Measurements from ENCODE around the gene TCEAL6.
"Not testable (repeated sequence)": the region's sequence is repeated elsewhere in the genome, so short reads cannot be mapped to it uniquely, and the experiment has no call there.

TCEAL6 gene

DNA sequence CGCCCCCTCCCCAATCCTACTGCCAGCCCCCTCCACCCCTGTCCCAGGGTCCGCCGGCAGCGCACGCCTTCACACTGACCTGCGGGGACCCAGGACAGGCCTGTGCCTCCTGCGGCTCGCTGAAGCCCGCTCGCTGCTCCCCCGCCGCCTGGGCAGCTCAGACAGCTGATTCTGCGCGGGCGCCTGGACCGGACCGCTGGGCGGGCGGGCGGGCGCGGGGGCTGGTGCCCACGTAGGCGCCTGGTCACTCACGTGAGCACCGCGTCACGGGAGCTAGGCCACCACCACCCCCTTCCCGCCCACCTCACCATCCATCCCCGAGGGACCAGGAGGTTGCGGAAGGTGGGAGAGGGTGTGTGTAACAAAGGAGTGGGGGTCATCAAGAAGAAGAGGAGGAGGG lies at the start of gene TCEAL6:
Gene TCEAL6, minus strand, starts transcription at position 208 of the 400 bp plus-strand sequence.
- DNase-seq (ENCODE audit: low spot score) = not testable (repeated sequence)

DNA sequence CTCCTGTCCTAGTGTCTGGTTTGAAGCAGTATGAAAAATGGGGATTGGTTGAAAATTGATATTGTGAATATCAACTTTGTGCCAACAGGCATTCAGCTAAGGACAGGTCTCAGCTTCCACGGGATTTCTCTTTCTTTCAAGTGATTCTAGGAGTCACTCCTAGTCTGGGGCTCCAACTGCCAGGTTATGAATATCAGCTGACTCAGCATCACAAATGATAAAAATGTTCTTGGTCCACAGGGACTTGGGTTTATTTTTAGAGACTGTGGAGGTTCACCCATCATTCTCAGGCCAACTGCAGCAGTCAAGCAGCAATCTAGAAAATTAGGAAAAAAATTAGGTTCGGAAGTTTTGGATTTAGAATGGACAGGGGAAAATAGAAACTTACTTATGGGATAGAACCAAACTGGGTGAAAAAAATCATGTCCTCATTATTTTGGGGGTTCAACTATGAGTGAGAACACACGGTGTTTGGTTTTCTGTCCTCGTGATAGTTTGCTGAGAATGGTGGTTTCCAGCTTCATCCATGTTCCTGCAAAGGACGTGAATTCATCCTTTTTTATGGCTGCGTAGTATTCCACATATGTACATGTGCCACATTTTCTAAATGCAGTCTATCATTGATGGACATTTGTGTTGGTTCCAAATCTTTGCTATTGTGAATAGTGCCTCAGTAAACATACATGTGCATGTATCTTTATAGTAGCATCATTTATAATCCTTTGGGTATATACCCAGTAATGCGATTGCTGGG lies 43.9 kb upstream of the TCEAL6 start:
- DNase-seq (ENCODE audit: low spot score) = no peak

DNA sequence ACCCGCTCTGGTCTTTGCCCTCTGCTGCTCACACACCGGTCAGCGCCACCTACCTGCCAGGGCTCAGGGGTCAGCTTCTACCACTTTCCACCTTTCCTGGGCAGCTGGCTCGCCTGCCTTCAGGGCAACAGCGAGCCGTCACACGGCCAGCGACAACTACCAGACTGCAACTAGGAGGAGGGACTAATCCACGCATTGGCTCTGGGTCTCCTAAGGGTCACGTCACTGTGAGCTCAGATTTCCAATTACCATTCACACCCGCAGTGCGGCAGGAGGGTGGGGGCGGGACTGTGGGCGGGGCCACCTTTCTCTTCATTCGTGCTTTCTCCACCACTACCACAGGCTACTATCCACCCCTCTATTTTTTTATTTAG lies 13.5 kb upstream of the TCEAL6 start, which contains the start of gene BEX5:
Gene BEX5, minus strand, starts transcription at position 172 of the 374 bp plus-strand sequence. CDS start 1,712 bp downstream, outside the sequence.
- peak; percentile 11 for DNase-seq (ENCODE audit: low spot score)

DNA sequence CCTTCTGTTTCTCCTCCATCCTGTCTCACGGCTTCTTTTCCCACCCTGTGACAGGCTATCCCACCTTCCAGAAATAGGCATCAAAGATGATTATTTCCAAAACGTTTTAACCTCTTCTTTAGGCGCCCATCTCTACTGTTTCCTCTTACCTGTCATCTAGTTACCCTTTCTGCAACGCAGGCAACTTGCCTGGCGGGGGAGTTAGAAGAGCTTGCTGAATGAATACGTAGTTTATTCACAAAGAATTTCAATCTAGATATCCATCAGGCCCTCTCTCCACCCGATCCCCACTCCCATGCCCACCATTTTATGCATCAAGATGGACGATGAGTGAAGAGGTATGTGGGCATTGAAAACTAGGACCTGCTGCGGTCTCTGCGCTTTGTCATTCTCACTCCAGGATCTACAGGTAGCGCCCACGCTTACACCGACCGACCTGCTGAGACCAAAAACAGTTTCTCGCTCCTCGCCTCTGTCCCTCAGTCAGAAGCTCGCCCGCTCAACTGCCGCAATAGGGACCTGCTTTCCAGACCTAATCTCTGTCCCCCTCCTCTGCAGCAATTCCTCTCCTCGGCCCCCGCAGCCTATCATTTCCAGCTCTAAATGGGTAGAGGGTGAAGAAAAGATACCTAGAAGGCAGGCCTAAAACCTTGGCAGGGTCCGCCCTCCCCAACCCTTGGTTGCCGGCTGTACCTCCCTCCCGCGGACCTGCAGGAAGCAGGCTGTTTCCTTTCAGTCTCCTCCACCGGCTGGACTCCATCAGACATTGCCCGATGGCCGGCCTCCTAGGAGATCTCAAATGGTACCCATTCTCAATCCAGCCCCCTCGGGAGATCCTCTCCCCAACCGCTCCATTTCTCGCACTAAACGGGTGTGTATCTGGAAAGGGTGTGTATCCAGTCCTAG lies 12.9 kb upstream of the TCEAL6 start:
- DNase-seq (ENCODE audit: low spot score) = peak; percentile 2

DNA sequence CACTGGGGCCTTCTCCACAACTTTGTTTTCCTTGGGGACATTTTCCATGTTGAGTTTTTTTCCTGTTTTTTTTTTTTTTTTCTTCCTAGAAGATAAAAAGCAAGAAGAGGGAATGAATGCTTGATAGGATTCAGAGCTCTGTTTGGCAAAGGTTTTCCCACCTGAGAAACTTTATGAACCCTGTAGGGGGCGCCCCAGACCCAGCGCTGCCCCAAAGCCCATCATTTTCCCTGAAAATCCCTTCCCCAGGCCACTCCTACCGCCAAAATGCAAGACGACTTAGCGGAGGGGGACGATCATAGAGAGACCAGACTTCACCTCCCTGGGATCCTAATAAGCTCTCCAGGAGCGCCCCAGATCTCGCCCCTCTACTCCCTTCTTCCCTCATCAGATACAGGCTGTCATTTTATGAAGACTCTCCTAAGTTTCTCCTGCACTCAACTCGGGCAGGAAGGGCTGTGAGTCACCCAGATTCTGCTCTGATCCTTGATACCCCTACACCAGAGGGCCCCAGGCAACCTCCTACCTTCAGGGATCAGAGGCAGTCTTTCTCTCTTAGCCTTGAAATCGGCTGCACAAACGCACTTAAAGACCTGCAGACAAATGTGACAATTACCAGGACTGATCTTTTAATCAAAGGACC lies 12.1 kb upstream of the TCEAL6 start:
- DNase-seq (ENCODE audit: low spot score) = no peak

DNA sequence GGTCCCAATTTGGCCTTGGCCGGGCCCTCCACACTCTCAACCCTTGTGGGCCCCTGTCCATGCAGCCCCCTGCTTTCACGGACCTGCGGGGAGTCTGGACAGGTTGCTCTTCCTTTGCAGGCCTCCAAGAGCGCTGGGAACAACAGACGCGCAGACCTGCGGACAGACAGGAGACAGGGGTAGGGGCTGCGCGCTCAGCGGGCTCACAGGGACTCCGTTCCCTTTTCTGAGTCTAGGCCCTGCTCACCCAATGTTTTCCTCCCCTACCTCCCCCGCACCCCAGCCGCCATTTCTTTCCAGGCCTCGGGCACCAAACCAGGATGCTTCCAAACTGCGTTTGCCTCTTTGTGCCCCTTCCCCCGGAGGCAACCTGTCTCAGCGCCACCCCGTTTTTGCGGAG lies 650 bp downstream of the TCEAL6 start:
- not testable (repeated sequence) for DNase-seq (ENCODE audit: low spot score)

DNA sequence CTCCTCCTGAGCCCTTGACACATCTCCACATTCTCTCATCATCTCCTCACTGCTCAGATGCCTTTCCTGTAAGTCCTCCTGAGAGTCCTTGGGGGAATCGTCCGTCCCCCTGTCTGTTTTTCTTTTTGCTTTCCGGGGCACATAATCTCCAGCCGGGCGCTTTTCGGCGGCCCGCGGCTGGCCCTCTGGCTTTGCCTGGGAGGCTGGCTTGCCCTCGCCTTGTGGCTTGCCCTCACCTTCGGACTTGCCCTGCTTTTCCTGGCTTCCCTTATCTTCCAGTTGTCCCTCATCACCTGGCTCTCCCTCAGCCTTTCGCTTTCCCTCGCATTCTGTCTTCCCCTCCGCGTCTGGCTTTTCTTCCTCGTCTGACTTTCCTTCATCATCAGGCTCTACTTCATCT lies 1.4 kb downstream of the TCEAL6 start:
- DNase-seq (ENCODE audit: low spot score) = not testable (repeated sequence)

DNA sequence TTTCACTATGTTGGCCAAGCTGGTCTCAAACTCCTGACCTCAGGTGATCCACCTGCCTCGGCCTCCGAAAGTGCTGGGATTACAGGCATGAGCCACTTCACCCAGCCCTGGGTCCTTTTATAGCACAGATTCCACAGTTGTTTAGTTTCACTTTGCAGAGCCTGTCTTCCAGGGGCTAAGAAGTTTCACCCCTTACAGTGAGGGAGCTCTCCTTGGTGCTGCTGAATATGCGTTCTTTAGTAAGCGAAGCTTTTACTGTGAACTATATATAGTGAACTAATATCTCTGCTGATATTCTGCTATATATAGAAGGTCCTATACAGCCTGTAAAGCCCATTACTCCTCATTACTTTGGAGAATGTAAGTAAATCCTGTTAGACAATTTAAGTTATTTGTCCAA lies 4.2 kb downstream of the TCEAL6 start:
- no peak for DNase-seq (ENCODE audit: low spot score)

DNA sequence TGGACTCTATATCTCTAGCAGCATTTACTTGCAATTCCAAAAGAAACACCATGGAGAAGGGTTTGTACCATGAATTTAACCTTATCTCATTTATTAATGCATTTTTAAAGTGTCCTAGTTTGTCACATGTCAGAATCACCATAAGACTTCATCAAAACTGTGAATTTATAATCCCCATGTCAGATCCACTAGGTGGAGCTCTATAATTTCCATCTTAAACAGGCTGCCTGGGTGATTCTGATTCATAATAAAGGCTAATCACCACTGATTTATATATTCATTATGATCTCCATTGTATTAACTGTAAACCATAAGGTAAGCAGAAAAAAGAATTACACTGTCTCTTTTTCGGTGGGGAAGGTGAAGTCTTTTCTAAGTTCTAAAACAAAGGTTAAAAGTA lies 12.8 kb downstream of the TCEAL6 start:
- peak; percentile 11 for DNase-seq (ENCODE audit: low spot score)

DNA sequence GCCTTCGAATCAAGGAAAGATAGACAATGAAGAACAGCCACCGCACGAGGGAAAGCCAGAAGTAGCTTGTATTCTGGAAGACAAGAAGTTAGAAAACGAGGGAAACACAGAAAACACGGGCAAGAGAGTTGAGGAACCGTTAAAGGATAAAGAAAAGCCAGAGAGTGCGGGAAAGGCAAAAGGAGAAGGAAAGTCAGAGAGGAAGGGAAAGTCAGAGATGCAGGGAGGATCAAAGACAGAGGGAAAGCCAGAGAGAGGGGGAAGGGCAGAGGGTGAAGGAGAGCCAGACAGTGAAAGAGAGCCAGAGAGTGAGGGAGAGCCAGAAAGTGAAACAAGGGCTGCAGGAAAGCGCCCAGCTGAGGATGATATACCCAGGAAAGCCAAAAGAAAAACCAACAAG lies 15.4 kb downstream of the TCEAL6 start:
- no peak for DNase-seq (ENCODE audit: low spot score)

DNA sequence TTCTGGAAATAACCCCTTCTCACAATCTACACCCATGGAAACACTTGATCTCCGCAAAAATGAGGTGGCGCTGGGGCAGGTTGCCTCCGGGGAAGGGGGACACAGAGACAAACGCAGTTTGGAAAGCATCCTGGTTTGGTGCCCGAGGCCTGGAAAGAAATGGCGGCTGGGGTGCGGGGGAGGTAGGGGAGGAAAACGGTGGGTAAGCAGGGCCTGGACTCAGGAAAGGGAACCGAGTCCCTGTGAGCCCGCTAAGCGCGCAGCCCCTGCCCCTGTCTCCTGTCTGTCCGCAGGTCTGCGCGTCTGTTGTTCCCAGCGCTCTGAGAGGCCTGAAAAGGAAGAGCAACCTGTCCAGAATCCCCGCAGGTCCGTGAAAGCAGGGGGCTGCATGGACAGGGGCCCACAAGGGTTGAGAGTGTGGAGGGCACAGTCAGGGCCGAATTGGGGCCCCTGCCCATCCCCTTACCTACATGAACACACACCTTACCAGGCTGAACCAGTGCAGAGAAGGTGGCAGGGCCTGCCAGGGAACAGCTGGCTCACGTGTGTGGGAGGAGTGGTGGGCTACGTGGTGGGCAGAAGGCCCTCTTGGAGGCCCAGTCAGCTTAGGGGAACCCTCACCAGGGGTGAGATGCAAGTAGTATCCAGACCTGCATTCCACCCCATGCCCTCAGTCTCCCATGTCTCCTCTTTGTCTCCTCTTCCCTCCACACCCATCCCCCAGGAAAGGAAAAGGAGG lies 16.0 kb downstream of the TCEAL6 start:
- DNase-seq (ENCODE audit: low spot score) = not testable (repeated sequence)

DNA sequence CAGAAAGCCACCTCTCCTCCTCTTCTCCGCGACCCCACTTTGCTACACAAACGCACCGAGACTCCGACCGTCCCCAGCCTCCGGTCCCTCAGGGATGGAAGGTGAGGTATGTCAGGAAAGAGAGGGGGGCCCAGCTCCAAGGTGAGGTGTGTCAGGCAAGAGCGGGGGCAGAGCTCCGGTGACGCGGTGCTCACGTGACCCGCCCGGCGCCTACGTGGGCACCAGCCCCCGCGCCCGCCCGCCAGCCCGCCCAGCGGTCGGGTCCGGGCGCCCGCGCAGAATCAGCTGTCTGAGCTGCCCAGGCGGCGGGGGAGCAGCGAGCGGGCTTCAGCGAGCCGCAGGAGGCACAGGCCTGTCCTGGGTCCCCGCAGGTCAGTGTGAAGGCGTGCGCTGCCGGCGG lies 16.8 kb downstream of the TCEAL6 start, which contains the start of gene TCEAL2:
Gene TCEAL2, plus strand, starts transcription at position 244 of the 400 bp plus-strand sequence. CDS start 1,152 bp downstream, outside the sequence.
- not testable (repeated sequence) for DNase-seq (ENCODE audit: low spot score)

DNA sequence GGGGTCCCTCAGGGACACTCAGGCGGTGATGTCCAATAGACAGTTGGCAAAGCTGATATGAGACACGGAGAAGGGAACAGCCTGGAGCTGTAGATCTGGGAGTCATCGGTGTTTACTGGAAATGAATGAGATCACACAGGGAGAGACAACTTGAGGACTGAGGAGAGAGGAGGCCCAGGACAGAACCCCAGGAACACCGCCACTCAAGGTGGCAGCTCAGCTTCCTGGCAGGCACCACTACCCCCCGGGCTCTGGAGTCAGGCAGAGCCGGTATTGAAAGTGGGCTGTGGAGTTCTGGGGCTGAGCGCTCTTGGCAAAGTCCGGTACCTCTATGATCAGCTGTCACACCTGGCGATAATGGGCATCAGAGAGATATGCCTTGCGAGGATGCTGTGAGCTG lies 17.3 kb downstream of the TCEAL6 start:
- not testable (repeated sequence) for DNase-seq (ENCODE audit: low spot score)

DNA sequence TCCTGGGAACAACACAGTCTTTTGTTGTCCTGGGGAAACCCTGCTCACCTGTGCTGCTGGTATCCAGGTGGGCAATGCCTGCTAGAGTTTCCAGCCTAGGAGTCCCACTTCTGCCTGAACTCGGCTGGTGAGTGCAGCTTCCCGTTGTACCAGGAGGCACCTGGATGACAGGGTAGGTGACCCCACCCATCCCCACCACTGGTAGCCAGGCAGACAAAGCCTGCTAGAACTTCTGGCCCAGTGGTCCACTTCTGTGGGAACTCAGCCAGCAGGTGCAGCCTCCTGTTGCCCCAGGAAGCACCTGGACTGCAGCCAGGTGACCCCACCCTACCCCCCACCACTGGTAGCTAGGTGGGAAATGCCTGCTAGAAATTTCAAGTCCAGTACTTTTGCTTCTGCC lies 26.5 kb downstream of the TCEAL6 start:
- DNase-seq (ENCODE audit: low spot score) = no peak

DNA sequence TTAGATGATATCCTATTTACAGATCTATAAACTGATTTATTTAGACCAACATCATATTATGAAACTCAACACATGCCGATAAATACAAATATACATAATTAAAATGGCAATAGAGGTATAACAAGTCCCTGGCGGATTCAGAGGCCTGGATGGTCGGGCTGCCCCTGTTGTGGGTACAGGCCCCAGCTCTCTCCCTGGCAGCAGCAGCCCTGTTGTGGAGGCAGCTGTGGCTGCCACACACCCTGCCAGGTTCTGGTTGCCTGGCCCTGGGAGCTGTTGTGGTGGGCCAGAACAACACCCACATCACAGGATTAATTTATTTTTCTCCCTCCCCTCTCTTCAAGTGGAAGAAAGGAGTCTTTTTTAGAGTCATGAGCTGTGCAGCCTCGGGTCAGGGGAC lies 28.9 kb downstream of the TCEAL6 start:
- DNase-seq (ENCODE audit: low spot score) = no peak
